Peyer's patch (tissue), 4 donors: Measurements from ENCODE around the gene CHRNE.

ENCODE experiments used
- POLR2A ChIP-seq, 2 donors: fragments of 450-650 bp; IDR thresholded peaks; one replicate each; pipeline ENCODE4 v1.5.1; 2017; ENCODE audit warnings: antibody characterized with exemption in 2 of 2, mild to moderate bottlenecking in 2 of 2, moderate library complexity in 2 of 2
- TF ChIP-seq, protein P1 (sequence below), 6 experiments: fragments of 450-650 bp in 4 of 6; fragments of 200-600 bp in 2 of 6; sonication (generic) in 1 of 6; IDR thresholded peaks; one replicate each; pipeline ENCODE4 v1.5.1; 2017 to 2019; ENCODE audit warnings: antibody characterized with exemption in 6 of 6, mild to moderate bottlenecking in 3 of 6, moderate library complexity in 1 of 6

- no peak for TF ChIP-seq POLR2A (IDR thresholded peaks at IDR 0.05)
- TF ChIP-seq, protein P1, sequence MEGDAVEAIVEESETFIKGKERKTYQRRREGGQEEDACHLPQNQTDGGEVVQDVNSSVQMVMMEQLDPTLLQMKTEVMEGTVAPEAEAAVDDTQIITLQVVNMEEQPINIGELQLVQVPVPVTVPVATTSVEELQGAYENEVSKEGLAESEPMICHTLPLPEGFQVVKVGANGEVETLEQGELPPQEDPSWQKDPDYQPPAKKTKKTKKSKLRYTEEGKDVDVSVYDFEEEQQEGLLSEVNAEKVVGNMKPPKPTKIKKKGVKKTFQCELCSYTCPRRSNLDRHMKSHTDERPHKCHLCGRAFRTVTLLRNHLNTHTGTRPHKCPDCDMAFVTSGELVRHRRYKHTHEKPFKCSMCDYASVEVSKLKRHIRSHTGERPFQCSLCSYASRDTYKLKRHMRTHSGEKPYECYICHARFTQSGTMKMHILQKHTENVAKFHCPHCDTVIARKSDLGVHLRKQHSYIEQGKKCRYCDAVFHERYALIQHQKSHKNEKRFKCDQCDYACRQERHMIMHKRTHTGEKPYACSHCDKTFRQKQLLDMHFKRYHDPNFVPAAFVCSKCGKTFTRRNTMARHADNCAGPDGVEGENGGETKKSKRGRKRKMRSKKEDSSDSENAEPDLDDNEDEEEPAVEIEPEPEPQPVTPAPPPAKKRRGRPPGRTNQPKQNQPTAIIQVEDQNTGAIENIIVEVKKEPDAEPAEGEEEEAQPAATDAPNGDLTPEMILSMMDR (IDR thresholded peaks at IDR 0.05) = no peak
Measured at GRCh38 chr17:4921320-4921719, 18.4 kb upstream of the CHRNE start.
